OCI-LY7 (cell line): ENCODE results near the gene AARS1.

Experiments used
- CTCF ChIP-seq: fragments of 200-600 bp; sonication (generic); conservative IDR thresholded peaks from 2 replicates; pipeline ENCODE4 v1.5.1; 2014; ENCODE audit warnings: mild to moderate bottlenecking, antibody characterized with exemption, low read length, moderate library complexity, mixed read lengths
- EZH2phosphoT487 ChIP-seq: fragments of 200-600 bp; sonication (generic); IDR thresholded peaks from 2 replicates; pipeline ENCODE4 v1.6.1; 2018; ENCODE audit warnings: low read depth, borderline replicate concordance, mild to moderate bottlenecking, mixed run types, antibody characterized with exemption, low read length, moderate library complexity, mixed read lengths

- TF ChIP-seq EZH2phosphoT487: no peak
- no peak for TF ChIP-seq CTCF
Measured at GRCh38 chr16:70258065-70258464, 31.2 kb downstream of the AARS1 start.
